HG02970 (cell line): ENCODE data around the gene MCF2.
"Not testable (repeated sequence)": the region's sequence is repeated elsewhere in the genome, so short reads cannot be mapped to it uniquely, and the experiment has no call there.

Source experiments
- ATAC-seq: cut with Tn5 transposase; IDR thresholded peaks from one replicate; pipeline ENCODE4 v1.9.1; 2021; ENCODE audit warnings: mild to moderate bottlenecking, moderate library complexity, moderate number of reproducible peaks; ENCODE audit not compliant: unreplicated experiment, low FRiP score

MCF2 gene

GRCh38 chrX:139708067-139708466, at the start of gene MCF2:
TSS of gene MCF2 (minus strand) at chrX:139708167. CDS start at chrX:139651744, 56,423 bp downstream.
- no peak for ATAC-seq

- no peak for ATAC-seq
Observed at GRCh38 chrX:139751053-139751452, 43.1 kb upstream of the MCF2 start.

- no peak for ATAC-seq
Observed at GRCh38 chrX:139750390-139750789, 42.4 kb upstream of the MCF2 start.

GRCh38 chrX:139739138-139739537, 31.2 kb upstream of the MCF2 start:
- no peak for ATAC-seq

GRCh38 chrX:139738581-139738980, 30.6 kb upstream of the MCF2 start:
- ATAC-seq, result no peak

GRCh38 chrX:139736151-139736550, 28.2 kb upstream of the MCF2 start:
- no peak for ATAC-seq

- ATAC-seq, result no peak
Observed at GRCh38 chrX:139734996-139735395, 27.0 kb upstream of the MCF2 start.

- no peak for ATAC-seq
Observed at GRCh38 chrX:139725720-139726119, 17.8 kb upstream of the MCF2 start.

GRCh38 chrX:139724626-139725025, 16.7 kb upstream of the MCF2 start:
- ATAC-seq, result no peak

- no peak for ATAC-seq
Observed at GRCh38 chrX:139720979-139721378, 13.0 kb upstream of the MCF2 start.

GRCh38 chrX:139720136-139720535, 12.2 kb upstream of the MCF2 start:
- no peak for ATAC-seq

GRCh38 chrX:139702658-139703057, 5.3 kb downstream of the MCF2 start:
- no peak for ATAC-seq

GRCh38 chrX:139692908-139693307, 15.1 kb downstream of the MCF2 start:
- ATAC-seq, result no peak

GRCh38 chrX:139692506-139692849, 15.5 kb downstream of the MCF2 start:
- no peak for ATAC-seq

GRCh38 chrX:139691843-139692505, 16.0 kb downstream of the MCF2 start:
- no peak for ATAC-seq

GRCh38 chrX:139691493-139691842, 16.5 kb downstream of the MCF2 start:
- ATAC-seq, result no peak

GRCh38 chrX:139685175-139685574, 22.8 kb downstream of the MCF2 start:
- ATAC-seq, result not testable (repeated sequence)

GRCh38 chrX:139680356-139680755, 27.6 kb downstream of the MCF2 start:
- ATAC-seq, result no peak

- no peak for ATAC-seq
Observed at GRCh38 chrX:139647597-139647996, 60.4 kb downstream of the MCF2 start.

- ATAC-seq, result no peak
Observed at GRCh38 chrX:139642241-139642927, 65.6 kb downstream of the MCF2 start.

- no peak for ATAC-seq
Observed at GRCh38 chrX:139640259-139640658, 67.7 kb downstream of the MCF2 start.

GRCh38 chrX:139639253-139639652, 68.7 kb downstream of the MCF2 start:
- no peak for ATAC-seq
